ENCODE data around the gene ZNF292. TPM values are rescaled to one million over a fixed set of nuclear protein-coding genes. Genes with fewer than 3 reads are reported as not detected.

The ZNF292 gene
- total RNA-seq, 1 donor from 2014 or later, result 28.2 TPM

DNA sequence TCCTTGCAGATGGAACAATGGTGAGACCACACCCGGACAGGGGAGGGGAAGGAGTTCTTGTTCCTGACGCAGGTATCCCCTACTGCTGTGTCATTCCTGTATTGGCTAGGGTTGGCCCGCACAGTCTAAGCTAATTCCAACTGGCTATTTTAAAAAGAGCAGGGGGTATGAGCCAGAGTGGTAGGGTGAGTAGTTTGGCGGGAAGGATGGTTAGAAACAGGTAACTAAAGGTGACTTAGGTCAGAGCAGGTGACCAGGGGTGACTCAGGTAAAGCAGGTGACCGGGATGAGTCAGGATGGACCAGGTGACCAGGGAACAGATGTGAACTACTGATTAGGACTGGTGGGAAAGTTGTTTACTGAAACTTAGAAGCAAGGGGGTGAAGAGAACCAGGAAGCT lies 58.0 kb downstream of the ZNF292 start:
- TF ChIP-seq, protein P1, sequence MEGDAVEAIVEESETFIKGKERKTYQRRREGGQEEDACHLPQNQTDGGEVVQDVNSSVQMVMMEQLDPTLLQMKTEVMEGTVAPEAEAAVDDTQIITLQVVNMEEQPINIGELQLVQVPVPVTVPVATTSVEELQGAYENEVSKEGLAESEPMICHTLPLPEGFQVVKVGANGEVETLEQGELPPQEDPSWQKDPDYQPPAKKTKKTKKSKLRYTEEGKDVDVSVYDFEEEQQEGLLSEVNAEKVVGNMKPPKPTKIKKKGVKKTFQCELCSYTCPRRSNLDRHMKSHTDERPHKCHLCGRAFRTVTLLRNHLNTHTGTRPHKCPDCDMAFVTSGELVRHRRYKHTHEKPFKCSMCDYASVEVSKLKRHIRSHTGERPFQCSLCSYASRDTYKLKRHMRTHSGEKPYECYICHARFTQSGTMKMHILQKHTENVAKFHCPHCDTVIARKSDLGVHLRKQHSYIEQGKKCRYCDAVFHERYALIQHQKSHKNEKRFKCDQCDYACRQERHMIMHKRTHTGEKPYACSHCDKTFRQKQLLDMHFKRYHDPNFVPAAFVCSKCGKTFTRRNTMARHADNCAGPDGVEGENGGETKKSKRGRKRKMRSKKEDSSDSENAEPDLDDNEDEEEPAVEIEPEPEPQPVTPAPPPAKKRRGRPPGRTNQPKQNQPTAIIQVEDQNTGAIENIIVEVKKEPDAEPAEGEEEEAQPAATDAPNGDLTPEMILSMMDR (IDR thresholded peaks at IDR 0.05; ENCODE audit: borderline replicate concordance), result no peak
- no peaks in the 10 kb centered on the region for H3K27me3 ChIP-seq (ENCODE audit: low read depth)
- H3K9me3 ChIP-seq (replicated peaks), result no peaks in the 10 kb centered on the region
- H3K36me3 ChIP-seq, result peaks cover 15% of the 10 kb centered on the region
- no peak for DNase-seq
- H3K4me3 ChIP-seq, result no peak overlapping the region
- no peak overlapping the region for H3K27ac ChIP-seq (replicated peaks)
- intact Hi-C loops (cut with micrococcal nuclease), result loop anchor here (10.0 kb wide), 1 partner anchor 59 kb away; the partner anchor contains the start of gene ZNF292
- H3K4me1 ChIP-seq, result peaks cover 54% of the 10 kb centered on the region

DNA sequence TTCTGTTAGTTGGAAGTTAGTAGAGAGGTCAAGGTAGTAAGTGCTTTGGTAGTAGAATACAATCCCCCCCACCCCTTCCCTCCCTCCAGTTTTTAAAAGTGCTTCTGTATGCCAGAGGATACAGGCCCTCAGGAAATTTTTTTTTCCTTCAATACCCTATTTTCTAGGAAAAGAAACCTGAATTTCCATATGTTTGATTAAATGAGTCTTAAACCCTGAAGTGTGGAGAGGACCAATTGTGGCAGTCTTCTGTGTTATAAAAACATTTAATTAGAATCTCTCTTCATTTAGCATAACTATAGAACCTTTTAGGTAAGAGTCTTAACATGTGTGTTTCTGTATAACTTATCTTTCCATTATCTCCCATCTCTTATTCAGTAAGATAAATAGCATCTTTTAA lies 59.5 kb downstream of the ZNF292 start:
- TF ChIP-seq, protein P1 (IDR thresholded peaks at IDR 0.05; ENCODE audit: borderline replicate concordance), result no peak
- Histone ChIP-seq H3K36me3 (peaks cover 26% of the 10 kb centered on the region), H3K4me1 (peaks cover 44% of the 10 kb centered on the region), H3K9me3 (replicated peaks) (no peaks in the 10 kb centered on the region), H3K27me3 (ENCODE audit: low read depth) (no peaks in the 10 kb centered on the region), H3K27ac (replicated peaks) (no peak overlapping the region), H3K4me3 (no peak overlapping the region)
- DNase-seq, result no peak
- intact Hi-C loops (cut with micrococcal nuclease), result loop anchor here (10.0 kb wide), 1 partner anchor 60 kb away; the partner anchor contains the start of gene ZNF292

DNA sequence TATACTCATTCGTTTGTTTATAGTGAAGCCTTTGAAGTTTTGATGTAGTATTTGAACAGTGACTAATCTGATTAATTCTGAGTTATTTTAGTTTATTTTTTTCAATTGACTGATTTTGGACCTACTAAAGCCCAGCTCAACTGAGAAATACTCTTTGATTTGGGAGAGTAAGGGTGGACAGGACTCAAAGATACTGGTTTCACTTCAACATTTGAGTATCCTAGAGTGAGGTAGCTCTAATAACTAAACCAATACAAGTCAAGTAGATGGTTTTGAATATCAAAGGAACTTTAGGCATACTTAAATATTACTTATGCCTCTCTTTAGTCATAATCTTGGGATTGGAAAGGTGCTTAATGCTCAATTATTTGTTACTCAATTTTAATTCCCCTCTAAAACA lies 65.6 kb downstream of the ZNF292 start:
- no peaks in the 10 kb centered on the region for H3K9me3 ChIP-seq (replicated peaks)
- no peak overlapping the region for H3K27ac ChIP-seq (replicated peaks)
- H3K27me3 ChIP-seq (ENCODE audit: low read depth), result no peaks in the 10 kb centered on the region
- no peak for DNase-seq
- H3K36me3 ChIP-seq, result peaks cover 51% of the 10 kb centered on the region
- TF ChIP-seq, protein P1 (IDR thresholded peaks at IDR 0.05; ENCODE audit: borderline replicate concordance), result no peak
- intact Hi-C loops (cut with micrococcal nuclease), result no loop called here
- H3K4me3 ChIP-seq, result no peak overlapping the region
- peaks cover 4% of the 10 kb centered on the region for H3K4me1 ChIP-seq

DNA sequence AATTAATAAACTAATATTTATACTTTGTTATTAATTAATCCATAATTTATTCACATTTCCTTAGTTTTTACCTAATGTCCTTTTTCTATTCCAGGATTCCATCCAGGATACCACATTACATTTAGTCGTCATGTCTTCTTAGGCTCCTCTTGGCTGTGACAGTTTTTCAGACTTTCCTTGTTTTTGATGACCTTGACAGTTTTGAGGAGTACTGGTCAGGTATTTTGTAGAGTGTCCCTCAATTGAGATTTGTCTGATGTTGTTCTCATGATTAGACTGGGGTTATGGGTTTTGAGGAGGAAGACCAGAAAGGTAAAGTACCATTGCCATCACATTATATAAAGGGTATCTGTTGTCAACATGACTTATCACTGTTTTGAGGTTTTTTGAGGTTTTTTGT lies 67.3 kb downstream of the ZNF292 start:
- H3K27me3 ChIP-seq (ENCODE audit: low read depth), result no peaks in the 10 kb centered on the region
- H3K9me3 ChIP-seq (replicated peaks), result no peaks in the 10 kb centered on the region
- no peak for DNase-seq
- TF ChIP-seq, protein P1 (IDR thresholded peaks at IDR 0.05; ENCODE audit: borderline replicate concordance), result no peak
- peaks cover 43% of the 10 kb centered on the region for H3K36me3 ChIP-seq
- H3K4me3 ChIP-seq, result no peak overlapping the region
- H3K27ac ChIP-seq (replicated peaks), result no peak overlapping the region
- peaks cover 4% of the 10 kb centered on the region for H3K4me1 ChIP-seq
- intact Hi-C loops (cut with micrococcal nuclease), result no loop called here

DNA sequence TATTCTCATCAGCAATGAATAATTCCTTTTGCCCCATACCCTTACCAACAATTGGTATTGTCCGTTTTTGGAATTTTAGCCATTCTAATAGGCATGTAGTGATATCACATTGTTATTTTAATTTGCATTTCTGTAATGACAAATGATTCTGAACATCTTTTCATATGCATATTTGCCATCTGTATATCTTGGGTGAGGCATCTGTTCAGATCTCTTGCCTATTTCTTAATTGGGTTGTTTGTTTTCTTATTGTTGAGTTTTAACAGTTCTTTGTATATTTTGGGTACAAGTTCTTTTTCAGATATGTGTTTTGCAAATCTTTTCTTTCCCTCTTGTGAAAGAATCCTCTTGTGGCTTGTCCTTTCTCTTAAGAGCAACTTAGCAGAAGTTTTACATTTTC lies 69.6 kb downstream of the ZNF292 start:
- TF ChIP-seq, protein P1 (IDR thresholded peaks at IDR 0.05; ENCODE audit: borderline replicate concordance), result no peak
- intact Hi-C loops (cut with micrococcal nuclease), result no loop called here
- peaks cover 44% of the 10 kb centered on the region for H3K36me3 ChIP-seq

More for the DNA sequence above, 69.6 kb downstream of the ZNF292 start:
- no peak for DNase-seq
- Histone ChIP-seq H3K4me1 (no peaks in the 10 kb centered on the region), H3K27me3 (ENCODE audit: low read depth) (no peaks in the 10 kb centered on the region), H3K9me3 (replicated peaks) (no peaks in the 10 kb centered on the region), H3K27ac (replicated peaks) (no peak overlapping the region), H3K4me3 (no peak overlapping the region)
